Subcutaneous adipose tissue (tissue), 4 donors: ENCODE data around the gene STAB1. TPM values are rescaled to one million over a fixed set of nuclear protein-coding genes. Genes with fewer than 3 reads are reported as not detected.

Experiments
- CTCF ChIP-seq: fragments of 450-650 bp; IDR thresholded peaks from one replicate; pipeline ENCODE4 v1.5.1; 2016; ENCODE audit warnings: low read depth, mild to moderate bottlenecking, control low read depth, antibody characterized with exemption, moderate library complexity
- total RNA-seq, 4 donors: library from RNA; depleted of rRNA; stranded (reverse); fragments of >200 nt; gene quantifications; one replicate each; pipeline ENCODE4 v1.1.0, GENCODE V29; 2016

The STAB1 gene
- total RNA-seq, 4 donors from 2014 or later = 147 to 268 (median 218) TPM

DNA sequence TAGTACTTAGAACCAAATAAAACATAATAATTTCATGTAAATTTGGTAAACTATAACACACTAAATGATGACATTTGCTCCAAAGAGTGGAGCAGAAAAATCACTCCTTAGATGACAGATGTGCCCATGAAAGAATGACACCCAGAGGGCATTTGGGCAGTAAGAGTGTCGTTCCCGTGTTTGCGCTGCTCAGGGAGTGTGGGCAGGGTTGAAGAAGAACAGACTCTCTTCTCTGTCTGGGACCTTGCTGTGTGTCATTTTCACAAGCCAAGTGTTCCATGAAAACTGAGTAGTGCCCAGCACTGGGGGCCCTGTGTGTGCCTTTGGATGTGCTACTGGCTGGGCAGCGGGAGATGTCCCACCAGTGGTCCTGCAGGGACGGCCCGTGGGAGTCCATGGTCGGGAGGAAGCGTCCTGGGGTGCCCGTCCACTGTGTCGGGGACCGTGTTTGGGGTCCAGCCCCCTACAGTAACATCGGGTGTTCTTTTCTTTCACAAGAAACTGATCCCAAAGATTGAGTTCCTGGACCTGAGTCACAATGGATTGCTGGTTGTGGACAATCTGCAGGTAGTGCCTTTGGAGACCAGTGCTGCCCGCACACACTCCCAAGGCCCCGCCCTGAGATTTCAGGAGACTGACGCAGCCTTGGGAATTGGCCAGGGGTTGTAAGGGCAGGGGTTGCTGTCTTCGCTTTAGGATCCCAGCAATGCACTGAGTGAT, 17.9 kb upstream of the STAB1 start:
- TF ChIP-seq CTCF = no peak

- TF ChIP-seq CTCF = no peak
These were observed 17.4 kb upstream of the STAB1 start for GRCh38 chr3:52477796-52478095.

- TF ChIP-seq CTCF = no peak
These were observed 15.9 kb upstream of the STAB1 start for GRCh38 chr3:52479037-52479876.

GRCh38 chr3:52479877-52480575, 15.1 kb upstream of the STAB1 start:
- no peak for TF ChIP-seq CTCF

- TF ChIP-seq CTCF = no peak
These were observed 14.1 kb upstream of the STAB1 start for GRCh38 chr3:52480768-52481715.

DNA sequence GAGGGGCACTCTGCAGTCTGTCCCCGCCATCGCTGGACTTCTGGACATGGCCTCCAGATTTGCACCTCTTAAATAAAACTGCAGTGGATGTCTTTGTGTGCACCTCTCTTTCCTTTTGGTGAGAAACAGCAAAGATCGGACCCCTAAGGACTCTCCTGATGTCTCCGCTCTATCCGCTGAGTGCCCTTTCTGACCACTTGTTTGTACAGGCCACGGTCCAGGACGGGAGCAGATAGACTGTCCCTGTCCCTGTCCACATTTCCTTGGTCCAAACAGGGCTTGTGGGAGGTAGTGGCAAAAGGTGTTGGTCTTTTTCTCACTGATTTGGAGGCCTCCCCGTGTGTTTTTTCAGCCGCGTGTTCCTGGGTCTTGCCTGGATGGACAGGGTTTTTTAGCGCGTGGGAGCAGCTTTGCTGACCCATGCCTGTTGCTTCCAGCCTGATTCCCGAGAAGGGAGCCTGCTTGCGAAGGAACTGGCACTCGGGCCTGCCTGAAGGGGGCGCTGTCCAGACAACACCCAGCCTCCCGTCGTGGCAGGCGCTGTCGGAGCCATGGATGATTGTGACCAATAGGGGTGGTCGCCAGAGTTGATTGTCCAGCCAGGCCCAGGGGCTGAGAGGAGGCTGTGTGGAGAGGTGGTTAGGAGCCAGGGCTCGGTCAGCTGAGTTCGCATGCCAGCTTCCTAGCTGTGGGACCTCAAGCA, 13.2 kb upstream of the STAB1 start:
- no peak for TF ChIP-seq CTCF
